Hematopoietic multipotent progenitor cell treated with erythropoietin and hydrocortisone succinate and interleukin-3 and kit ligand, for 8 days (in vitro differentiated cells): ENCODE data around the gene LAMTOR2.
"Not testable (repeated sequence)": the region's sequence is repeated elsewhere in the genome, so short reads cannot be mapped to it uniquely, and the experiment has no call there.

ENCODE experiments used
- DNase-seq: peaks from one replicate; pipeline ENCODE4 v3.0.0-alpha.2; 2015

LAMTOR2 gene

GRCh38 chr1:156052862-156053767 lies 1.5 kb upstream of the LAMTOR2 start:
- peak; percentile 81 for DNase-seq

DNA sequence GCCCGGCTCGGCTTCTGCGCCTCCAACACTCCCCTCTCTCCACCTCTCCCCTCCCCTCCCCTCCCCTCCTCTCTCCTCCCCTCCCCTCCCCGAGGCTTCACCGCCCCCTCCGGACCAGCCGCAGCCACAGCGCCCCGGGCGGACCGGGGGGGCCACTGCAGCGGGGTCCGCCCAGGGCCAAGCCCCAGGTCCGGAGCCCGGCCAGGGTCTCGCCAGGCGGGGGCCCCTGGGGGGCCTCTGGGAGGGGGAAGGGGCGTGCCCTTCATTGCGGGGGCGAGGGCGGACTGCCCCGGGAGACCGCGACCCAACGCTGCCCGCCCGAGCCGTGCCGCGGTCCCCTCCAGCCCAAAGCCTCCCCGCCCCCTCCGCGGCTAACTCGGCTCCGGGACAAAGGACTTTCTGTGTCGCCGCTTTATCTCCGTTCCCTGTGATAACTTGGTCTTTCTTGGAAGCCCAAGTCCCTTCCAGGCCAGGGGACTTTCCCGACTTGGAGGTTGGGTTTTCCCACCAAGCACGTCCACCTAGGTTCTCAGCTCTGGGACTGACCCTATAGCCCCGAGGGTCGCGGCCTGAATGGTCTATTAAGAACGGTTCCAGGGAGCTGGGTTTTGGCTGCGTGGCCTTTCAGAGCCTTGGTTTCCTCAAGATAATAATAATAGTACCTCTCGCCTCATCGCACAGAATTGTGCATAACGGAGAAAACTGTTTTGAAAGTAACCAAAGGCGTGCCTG lies 648 bp upstream of the LAMTOR2 start, which contains the start of gene UBQLN4:
TSS of gene UBQLN4 (minus strand) at position 31 of the 732 bp plus-strand sequence. CDS start 97 bp downstream, outside the sequence.
- peak; percentile 86 for DNase-seq

GRCh38 chr1:156055281-156056048 lies 883 bp downstream of the LAMTOR2 start:
- peak; percentile 24 for DNase-seq

GRCh38 chr1:156056326-156056849 lies 1.8 kb downstream of the LAMTOR2 start:
- DNase-seq, result no peak

DNA sequence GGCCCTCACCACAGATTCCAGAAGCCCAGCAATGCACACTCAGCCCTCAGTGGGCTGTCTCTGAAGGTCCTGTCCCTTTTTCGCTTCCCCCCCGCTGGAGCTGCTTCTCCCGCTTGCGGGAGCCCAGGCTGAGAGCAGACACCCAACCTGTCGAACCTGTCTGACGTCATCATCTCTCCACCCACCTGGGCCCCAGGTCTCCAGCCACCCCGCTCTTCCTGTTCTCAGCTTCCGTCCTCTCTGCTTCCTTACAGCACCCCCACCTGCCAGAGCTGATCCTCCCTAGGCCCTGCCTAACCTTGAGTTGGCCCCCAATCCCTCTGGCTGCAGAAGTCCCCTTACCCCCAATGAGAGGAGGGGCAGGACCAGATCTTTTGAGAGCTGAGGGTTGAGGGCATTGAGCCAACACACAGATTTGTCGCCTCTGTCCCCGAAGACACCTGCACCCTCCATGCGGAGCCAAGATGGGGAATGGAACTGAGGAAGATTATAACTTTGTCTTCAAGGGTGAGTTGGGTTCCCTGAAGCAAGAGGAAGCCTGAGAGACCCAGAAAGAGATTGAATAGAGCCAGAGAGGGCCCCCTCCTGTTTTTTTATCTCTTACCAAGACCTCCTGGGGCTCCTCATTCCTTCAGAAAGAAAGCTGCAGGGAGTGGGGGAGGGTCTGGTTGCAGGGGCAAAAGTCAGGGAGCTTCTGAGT lies 6.5 kb downstream of the LAMTOR2 start, which contains the start of gene RAB25:
TSS of gene RAB25 (plus strand) at position 224 of the 700 bp plus-strand sequence. CDS start at position 465, 241 bp downstream.
- no peak for DNase-seq

- DNase-seq, result no peak
These were observed 7.6 kb downstream of the LAMTOR2 start for GRCh38 chr1:156062189-156062588.

DNA sequence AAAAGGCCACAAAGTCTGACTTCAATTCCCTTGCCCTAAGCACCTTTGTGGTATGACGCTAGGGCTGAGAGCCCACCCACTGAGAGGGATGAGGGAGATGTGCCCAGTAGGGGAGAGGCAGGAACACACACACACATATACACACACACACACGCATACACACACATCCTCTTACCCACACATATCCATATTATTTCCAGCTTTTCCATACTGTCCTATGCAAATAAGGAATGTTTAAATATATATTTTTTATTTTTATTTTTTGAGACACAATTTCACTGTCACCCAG lies 9.4 kb downstream of the LAMTOR2 start:
- no peak for DNase-seq

DNA sequence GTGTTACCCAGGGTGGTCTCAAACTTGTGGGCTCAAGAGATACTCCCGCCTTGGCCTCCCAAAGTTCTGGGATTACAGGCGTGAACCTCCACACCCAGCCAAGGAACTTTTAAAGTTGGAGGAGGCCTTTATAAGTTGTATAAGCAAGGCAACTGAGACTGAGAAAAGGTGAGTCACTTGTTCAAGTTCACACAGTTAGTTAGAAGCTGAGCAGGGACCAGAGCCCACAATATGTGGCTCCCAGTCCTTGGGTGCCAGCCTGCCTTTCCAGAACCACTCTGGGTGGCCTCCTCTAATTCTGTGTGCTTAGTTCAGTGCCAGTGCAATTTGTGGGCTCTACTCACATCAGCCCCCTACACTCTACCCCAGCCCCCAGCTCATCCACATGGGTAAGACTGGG lies 10.0 kb downstream of the LAMTOR2 start:
- DNase-seq, result no peak

DNA sequence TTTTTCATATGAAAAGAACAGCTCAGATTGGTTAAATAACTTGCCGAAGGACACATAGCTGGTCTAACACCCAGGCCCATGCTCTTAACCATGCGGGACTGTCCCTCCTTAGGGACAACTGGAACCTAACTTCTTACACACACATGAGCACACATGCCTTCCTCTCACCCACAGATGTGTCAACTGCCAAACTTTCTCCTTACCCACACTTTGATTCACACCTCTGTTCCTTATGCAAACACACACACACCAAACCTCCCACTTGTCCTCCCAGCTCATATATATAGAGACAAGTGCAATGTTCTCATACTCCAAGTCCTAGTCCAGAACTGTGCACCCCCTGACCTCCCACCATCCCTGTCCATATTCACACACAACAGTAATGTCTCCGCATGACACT lies 10.6 kb downstream of the LAMTOR2 start:
- DNase-seq, result no peak

DNA sequence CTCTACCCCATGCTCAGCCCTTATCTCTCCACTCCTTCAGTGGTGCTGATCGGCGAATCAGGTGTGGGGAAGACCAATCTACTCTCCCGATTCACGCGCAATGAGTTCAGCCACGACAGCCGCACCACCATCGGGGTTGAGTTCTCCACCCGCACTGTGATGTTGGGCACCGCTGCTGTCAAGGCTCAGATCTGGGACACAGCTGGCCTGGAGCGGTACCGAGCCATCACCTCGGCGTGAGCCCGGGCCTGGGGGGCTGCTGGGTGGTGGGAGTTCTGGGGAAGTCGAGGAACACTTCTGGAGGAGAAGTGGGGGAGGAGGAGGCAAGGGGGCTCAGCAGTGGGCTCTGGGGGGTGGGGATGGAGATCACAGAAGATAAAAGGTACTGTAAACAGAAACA lies 11.3 kb downstream of the LAMTOR2 start:
- no peak for DNase-seq

DNA sequence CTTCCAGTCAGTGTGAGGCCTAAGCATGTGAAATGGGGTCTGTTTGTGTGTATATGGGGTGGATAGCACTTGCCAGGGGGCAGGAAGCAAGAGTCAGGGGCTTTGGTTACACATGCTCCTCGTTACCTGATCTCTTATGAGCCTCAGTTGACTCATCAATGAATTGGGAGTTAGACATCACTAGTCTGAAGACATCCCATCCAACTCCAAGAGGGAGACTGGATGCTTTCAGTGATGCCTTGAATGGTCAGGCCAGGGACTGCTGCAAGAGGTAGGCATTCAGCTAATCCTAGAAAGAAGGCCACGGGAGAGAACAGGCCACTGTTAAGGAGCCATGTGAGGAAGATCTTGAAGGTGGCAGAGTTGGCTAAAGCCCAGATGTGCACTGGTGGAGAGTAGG lies 12.7 kb downstream of the LAMTOR2 start:
- DNase-seq, result no peak

DNA sequence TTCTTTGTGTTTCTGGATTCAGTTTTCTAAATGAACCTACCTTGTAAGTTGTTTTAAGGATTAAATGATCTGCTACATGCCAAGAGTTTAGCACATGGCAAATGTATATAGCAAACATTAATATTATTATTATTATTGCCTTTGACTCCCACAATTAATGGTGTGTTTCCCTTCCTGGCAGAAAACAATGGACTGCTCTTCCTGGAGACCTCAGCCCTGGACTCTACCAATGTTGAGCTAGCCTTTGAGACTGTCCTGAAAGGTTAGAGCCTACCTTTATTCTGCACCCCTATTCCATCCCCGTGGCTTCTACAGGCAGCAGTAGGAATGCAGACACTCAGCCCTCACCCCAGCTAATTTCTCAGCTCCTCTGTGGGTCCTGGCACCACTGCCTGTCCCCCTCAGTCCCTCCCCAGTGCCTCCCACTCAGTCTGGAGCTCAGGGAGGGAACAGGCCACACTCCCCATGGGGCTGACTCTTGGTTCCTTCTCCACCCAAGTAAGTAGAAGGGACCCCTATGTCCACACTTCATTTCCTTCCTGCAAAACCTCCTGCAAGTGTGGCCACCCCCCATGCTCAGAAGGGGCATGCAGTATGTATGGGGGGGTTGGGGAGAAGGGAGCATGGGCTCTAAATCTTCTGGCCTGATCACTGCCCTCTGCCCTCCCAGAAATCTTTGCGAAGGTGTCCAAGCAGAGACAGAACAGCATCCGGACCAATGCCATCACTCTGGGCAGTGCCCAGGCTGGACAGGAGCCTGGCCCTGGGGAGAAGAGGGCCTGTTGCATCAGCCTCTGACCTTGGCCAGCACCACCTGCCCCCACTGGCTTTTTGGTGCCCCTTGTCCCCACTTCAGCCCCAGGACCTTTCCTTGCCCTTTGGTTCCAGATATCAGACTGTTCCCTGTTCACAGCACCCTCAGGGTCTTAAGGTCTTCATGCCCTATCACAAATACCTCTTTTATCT lies 15.2 kb downstream of the LAMTOR2 start:
- no peak for DNase-seq

- no peak for DNase-seq
These were observed 16.0 kb downstream of the LAMTOR2 start for GRCh38 chr1:156070548-156070947.

- not testable (repeated sequence) for DNase-seq
These were observed 16.8 kb downstream of the LAMTOR2 start for GRCh38 chr1:156071332-156071816.

- no peak for DNase-seq
These were observed 17.7 kb downstream of the LAMTOR2 start for GRCh38 chr1:156072251-156072650.

- DNase-seq, result no peak
These were observed 18.6 kb downstream of the LAMTOR2 start for GRCh38 chr1:156073110-156073687.

DNA sequence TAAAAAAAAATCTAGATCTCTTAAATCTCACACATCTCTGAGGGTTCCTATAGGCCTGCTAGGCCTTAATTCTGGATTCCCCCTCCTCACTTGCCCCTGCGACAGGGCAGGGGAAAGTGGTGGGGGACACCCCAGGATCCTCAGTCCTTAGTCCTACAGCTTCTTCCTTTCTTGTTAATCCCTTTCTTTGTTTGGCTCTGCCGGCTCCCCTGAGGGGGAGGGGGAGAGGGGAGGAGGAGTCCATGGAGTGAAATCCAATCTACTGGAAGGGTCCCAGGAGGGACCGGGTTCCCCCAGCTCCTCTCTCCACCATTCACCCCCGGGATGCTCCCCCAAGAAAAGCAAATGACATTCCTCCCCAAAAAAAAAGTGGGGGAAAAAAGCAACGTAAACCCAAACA lies 19.2 kb downstream of the LAMTOR2 start:
- no peak for DNase-seq

DNA sequence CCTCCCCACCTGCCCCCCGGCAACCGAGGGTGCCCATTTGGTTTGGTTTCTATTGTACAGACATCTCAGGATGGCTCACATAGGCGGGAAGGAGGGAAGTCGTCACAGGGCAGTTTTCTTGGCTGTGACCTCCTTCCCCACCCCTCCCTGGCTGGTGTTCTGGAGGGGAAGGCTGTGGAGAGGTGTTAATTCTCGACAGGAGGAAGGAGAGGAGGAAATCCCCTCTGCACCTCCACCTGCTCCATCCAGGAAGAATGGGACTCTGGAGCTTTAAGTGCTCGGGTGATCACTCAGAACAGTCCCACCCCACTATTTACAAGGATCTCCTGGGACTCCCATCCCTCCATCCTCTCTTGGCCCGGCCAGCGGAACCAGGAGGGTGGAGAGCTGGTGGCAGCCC lies 20.1 kb downstream of the LAMTOR2 start:
- no peak for DNase-seq

- peak; percentile 41 for DNase-seq
These were observed 20.6 kb downstream of the LAMTOR2 start for GRCh38 chr1:156075162-156075561.

- DNase-seq, result no peak
These were observed 21.2 kb downstream of the LAMTOR2 start for GRCh38 chr1:156075775-156076204.
